Transverse colon (tissue), 4 donors: ENCODE measurements around the gene DNAJB6. TPM values are rescaled to one million over a fixed set of nuclear protein-coding genes. Genes with fewer than 3 reads are reported as not detected.

Experiments used
- DNase-seq: peaks from one replicate; pipeline ENCODE4 v3.0.0-alpha.2; 2019
- H3K27ac ChIP-seq, 4 donors: fragments of 200-600 bp; sonication (generic); 2 replicates each; pipeline ENCODE4 v1.5.1; 2016 to 2018; ENCODE audit warnings: inconsistent platforms in 4 of 4
- H3K27me3 ChIP-seq: fragments of 200-600 bp; sonication (generic); 2 replicates; pipeline ENCODE4 v1.5.1; 2017; ENCODE audit warnings: inconsistent platforms
- H3K36me3 ChIP-seq, 4 donors: fragments of 200-600 bp; sonication (generic); 2 replicates each; pipeline ENCODE4 v1.5.1; 2017 to 2019; ENCODE audit warnings: inconsistent platforms in 4 of 4
- H3K4me1 ChIP-seq, 4 donors: fragments of 200-600 bp; sonication (generic); 2 replicates each; pipeline ENCODE4 v1.5.1; 2017 to 2020; ENCODE audit warnings: inconsistent platforms in 4 of 4
- H3K4me3 ChIP-seq, 4 donors: fragments of 200-600 bp; sonication (generic); 1 replicate in 1 of 4; 2 replicates in 3 of 4; pipeline versions ENCODE4 v1.5.1 to v1.6.1; 2017 to 2019; ENCODE audit warnings: inconsistent platforms in 4 of 4
- H3K9me3 ChIP-seq, 2 donors: fragments of 200-600 bp; sonication (generic); 2 replicates each; pipeline ENCODE4 v1.5.1; 2017 to 2019; ENCODE audit warnings: inconsistent platforms in 2 of 2
- EP300 ChIP-seq: sonication (generic); formaldehyde crosslinking; IDR thresholded peaks from one replicate; pipeline ENCODE4 v1.6.1; 2017; ENCODE audit warnings: antibody characterized with exemption, low read depth
- POLR2A ChIP-seq: fragments of 450-650 bp; IDR thresholded peaks from one replicate; pipeline ENCODE4 v1.6.1; 2016; ENCODE audit warnings: antibody characterized with exemption, mild to moderate bottlenecking, moderate library complexity
- POLR2AphosphoS5 ChIP-seq, 3 donors: sonication (generic); formaldehyde crosslinking; IDR thresholded peaks; one replicate each; pipeline ENCODE4 v1.6.1; 2016; ENCODE audit warnings: antibody characterized with exemption in 3 of 3
- WGBS, 2 donors: methylation state at CpG; one replicate each; pipeline ENCODE4 v1.1.5; 2018; ENCODE audit warnings: low coverage in 1 of 2; 5-methylcytosine and 5-hydroxymethylcytosine counted together
- in situ Hi-C, 4 donors: fragments of 200-750 bp; cut with MboI; loops; one replicate each; pipeline versions ENCODE4 v1.15.0 to v1.15.1; 2017; ENCODE audit warnings: low sequenced_read_pairs in 3 of 4, low pct_ligation_motif_present in 1 of 4, low pct_unique_long_range_greater_than_20kb in 1 of 4
- intact Hi-C: fragments of 100-400 bp; cut with DNase I; formaldehyde crosslinking; loops from one replicate; pipeline ENCODE4 v1.15.1; 2023; ENCODE audit warnings: low total_unique reads
- total RNA-seq, 4 donors: library from RNA; depleted of rRNA; stranded (reverse); fragments of >200 nt; gene quantifications; one replicate each; pipeline ENCODE4 v1.1.0, GENCODE V29; 2016
- TF ChIP-seq, protein P1 (sequence below), 5 experiments: fragments of 200-600 bp in 3 of 5; fragments of 450-650 bp in 2 of 5; sonication (generic) in 3 of 5; IDR thresholded peaks; 1 replicate in 2 of 5; 2 replicates in 3 of 5; pipeline ENCODE4 v1.5.1; 2016 to 2017; ENCODE audit warnings: antibody characterized with exemption in 5 of 5, inconsistent platforms in 3 of 5, mild to moderate bottlenecking in 2 of 5, moderate library complexity in 1 of 5

The DNAJB6 gene
- total RNA-seq, 4 donors from 2014 or later, result 47.0 to 87.6 (median 60.5) TPM

GRCh38 chr7:157441023-157441399 lies 104.2 kb downstream of the DNAJB6 start:
- H3K4me1 ChIP-seq, result no peaks in the 10 kb centered on the region
- H3K9me3 ChIP-seq, result no peaks in the 10 kb centered on the region
- H3K36me3 ChIP-seq, result no peaks in the 10 kb centered on the region
- no peaks in the 10 kb centered on the region for H3K27me3 ChIP-seq
- intact Hi-C loops (no loop called here), in situ Hi-C loops (loop anchor here in 1 of 4 donors (25.0 kb wide), 1 partner anchor 421 kb away; no protein-coding TSS in a partner anchor)
- no peak for DNase-seq
- WGBS, 2 donors, result 86% methylated on average over 17 of the region's 17 CpGs; no CpG with 5 or more reads in 1 of the 2 donors
- H3K27ac ChIP-seq, result no peak overlapping the region
- no peak overlapping the region for H3K4me3 ChIP-seq
- TF ChIP-seq EP300 (no peak), POLR2AphosphoS5 (IDR thresholded peaks at IDR 0.05) (no peak)

GRCh38 chr7:157442456-157442855 lies 105.7 kb downstream of the DNAJB6 start:
- H3K27me3 ChIP-seq, result no peaks in the 10 kb centered on the region
- in situ Hi-C loops, result loop anchor here in 1 of 4 donors (25.0 kb wide), 1 partner anchor 420 kb away; no protein-coding TSS in a partner anchor

DNA sequence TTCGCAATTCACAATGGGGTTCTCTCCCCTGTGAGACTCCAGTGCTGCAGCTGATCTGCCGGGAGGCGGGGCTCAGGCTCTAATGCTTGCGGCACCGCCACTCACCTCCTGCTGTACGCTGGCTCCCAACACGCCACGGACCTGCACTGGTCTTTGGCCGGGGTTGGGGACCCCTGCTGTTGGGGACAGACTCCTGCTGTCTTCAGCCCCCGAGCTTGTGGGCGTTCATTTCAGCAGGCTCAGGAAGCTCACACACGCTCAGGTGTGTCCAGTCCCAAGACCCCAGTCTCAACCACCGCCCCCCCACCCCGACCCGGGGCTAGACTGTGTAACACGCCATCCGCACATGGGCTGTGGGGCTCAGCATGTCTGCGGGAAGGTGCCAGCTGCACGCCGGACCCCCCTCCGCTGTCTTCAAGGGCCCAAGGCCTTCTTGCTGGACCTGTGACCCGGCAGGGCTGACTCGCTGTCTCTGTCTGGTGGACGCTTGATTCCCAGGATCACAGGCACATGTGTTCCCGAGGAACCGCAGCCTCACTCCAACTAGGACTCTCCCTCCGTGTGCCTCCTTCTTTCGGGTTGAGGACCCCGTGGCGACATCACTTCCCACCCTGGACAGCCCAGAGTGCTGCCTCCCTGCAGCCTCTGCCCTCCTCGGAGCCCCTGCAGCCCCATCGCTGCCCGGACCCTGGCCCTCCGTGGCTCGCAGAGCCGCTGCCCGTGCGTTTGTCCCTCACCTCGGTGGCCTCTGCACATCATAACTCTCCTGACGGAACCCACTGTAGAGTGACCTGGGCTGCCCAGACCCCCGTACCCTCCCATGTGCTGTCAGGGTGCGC lies 106.4 kb downstream of the DNAJB6 start:
- no peak overlapping the region for H3K4me3 ChIP-seq
- H3K27ac ChIP-seq, result no peak overlapping the region
- H3K4me1 ChIP-seq, result no peaks in the 10 kb centered on the region
- H3K9me3 ChIP-seq, result no peaks in the 10 kb centered on the region
- in situ Hi-C loops (loop anchor here in 1 of 4 donors (25.0 kb wide), 1 partner anchor 419 kb away; no protein-coding TSS in a partner anchor), intact Hi-C loops (no loop called here)
- 91% methylated on average over 41 of the region's 42 CpGs; no CpG with 5 or more reads in 1 of the 2 donors for WGBS, 2 donors
- TF ChIP-seq EP300, result no peak
- no peak for TF ChIP-seq POLR2AphosphoS5 (IDR thresholded peaks at IDR 0.05)
- no peak for TF ChIP-seq POLR2A
- TF ChIP-seq, protein P1, sequence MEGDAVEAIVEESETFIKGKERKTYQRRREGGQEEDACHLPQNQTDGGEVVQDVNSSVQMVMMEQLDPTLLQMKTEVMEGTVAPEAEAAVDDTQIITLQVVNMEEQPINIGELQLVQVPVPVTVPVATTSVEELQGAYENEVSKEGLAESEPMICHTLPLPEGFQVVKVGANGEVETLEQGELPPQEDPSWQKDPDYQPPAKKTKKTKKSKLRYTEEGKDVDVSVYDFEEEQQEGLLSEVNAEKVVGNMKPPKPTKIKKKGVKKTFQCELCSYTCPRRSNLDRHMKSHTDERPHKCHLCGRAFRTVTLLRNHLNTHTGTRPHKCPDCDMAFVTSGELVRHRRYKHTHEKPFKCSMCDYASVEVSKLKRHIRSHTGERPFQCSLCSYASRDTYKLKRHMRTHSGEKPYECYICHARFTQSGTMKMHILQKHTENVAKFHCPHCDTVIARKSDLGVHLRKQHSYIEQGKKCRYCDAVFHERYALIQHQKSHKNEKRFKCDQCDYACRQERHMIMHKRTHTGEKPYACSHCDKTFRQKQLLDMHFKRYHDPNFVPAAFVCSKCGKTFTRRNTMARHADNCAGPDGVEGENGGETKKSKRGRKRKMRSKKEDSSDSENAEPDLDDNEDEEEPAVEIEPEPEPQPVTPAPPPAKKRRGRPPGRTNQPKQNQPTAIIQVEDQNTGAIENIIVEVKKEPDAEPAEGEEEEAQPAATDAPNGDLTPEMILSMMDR (IDR thresholded peaks at IDR 0.05), result no peak
- DNase-seq, result no peak
- no peaks in the 10 kb centered on the region for H3K36me3 ChIP-seq
- no peaks in the 10 kb centered on the region for H3K27me3 ChIP-seq

More at GRCh38 chr7:157442456-157442855, 105.7 kb downstream of the DNAJB6 start:
- H3K9me3 ChIP-seq, result no peaks in the 10 kb centered on the region
- no peaks in the 10 kb centered on the region for H3K36me3 ChIP-seq
- 95% methylated on average over 4 to 23 of the region's 23 CpGs for WGBS, 2 donors
- TF ChIP-seq, protein P1 (IDR thresholded peaks at IDR 0.05), result no peak
- TF ChIP-seq POLR2A, result no peak
- no peak for TF ChIP-seq EP300
- no peak for TF ChIP-seq POLR2AphosphoS5 (IDR thresholded peaks at IDR 0.05)
- DNase-seq, result no peak
- no peaks in the 10 kb centered on the region for H3K4me1 ChIP-seq
- H3K27ac ChIP-seq, result no peak overlapping the region
- H3K4me3 ChIP-seq, result no peak overlapping the region
- intact Hi-C loops, result no loop called here

- H3K4me1 ChIP-seq, result no peaks in the 10 kb centered on the region
- H3K36me3 ChIP-seq, result no peaks in the 10 kb centered on the region
- H3K9me3 ChIP-seq, result no peaks in the 10 kb centered on the region
- no peak for TF ChIP-seq POLR2A
- TF ChIP-seq EP300, result no peak
- TF ChIP-seq, protein P1 (IDR thresholded peaks at IDR 0.05), result no peak
- no peak for TF ChIP-seq POLR2AphosphoS5 (IDR thresholded peaks at IDR 0.05)
- intact Hi-C loops, result no loop called here
- in situ Hi-C loops, result loop anchor here in 1 of 4 donors (25.0 kb wide), 1 partner anchor 418 kb away; no protein-coding TSS in a partner anchor
- no peak for DNase-seq
- 78 to 88% methylated on average over 5 to 24 of the region's 27 CpGs for WGBS, 2 donors
- no peak overlapping the region for H3K27ac ChIP-seq
- no peaks in the 10 kb centered on the region for H3K27me3 ChIP-seq
- H3K4me3 ChIP-seq, result no peak overlapping the region
These were observed 107.4 kb downstream of the DNAJB6 start for GRCh38 chr7:157444011-157444842.
